HEK293T (cell line): Measurements from ENCODE around the gene KIF25.

Experiments used
- HDGF ChIP-seq: fragments of 450-650 bp; IDR thresholded peaks from 2 replicates; pipeline ENCODE4 v1.6.1; 2017; ENCODE audit warnings: antibody characterized with exemption, borderline replicate concordance
- SP1 ChIP-seq: fragments of 450-650 bp; IDR thresholded peaks from 2 replicates; pipeline ENCODE4 v1.6.1; 2017
- SUZ12 ChIP-seq: fragments of 450-650 bp; IDR thresholded peaks from 2 replicates; pipeline ENCODE4 v1.6.1; 2016; ENCODE audit warnings: mild to moderate bottlenecking
- ZNF384 ChIP-seq: fragments of 450-650 bp; IDR thresholded peaks from 2 replicates; pipeline ENCODE4 v1.6.1; 2016

DNA sequence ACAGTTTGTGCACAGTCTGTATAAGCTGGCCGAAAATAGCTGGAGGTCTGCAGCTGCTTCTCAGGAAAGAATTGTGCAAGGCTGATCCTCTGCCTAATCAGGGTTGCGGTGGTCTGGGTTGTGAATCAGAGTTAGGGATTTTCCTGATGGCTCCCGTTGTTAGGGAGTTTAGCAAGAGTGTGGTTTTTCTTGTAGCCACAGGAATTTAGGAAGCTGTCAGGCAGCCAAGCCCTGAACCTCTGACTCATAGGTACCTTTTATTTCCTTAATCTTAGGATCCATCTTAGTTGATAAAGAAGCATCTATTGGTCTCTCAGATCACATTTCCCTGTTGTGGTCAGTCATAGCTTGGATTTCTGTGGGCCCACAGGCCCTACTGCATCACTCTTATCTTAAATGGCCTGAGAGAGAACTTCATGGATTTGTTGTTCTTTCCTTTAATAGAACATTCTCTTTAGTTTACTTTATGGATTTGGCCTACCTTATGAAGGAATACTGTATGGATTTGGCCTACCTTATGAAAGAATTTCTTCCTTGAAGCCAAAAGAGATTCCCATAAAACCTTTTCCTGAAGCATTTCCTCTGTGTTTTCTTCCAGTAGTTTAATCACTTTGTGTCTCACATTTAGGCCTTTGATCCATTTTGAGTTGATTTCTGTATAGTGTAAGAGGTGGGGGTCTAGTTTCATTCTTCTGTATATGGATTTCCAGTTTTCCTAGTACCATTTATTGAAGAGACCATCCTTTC, 10.3 kb downstream of the KIF25 start:
- no peak for TF ChIP-seq HDGF
- TF ChIP-seq ZNF384 = no peak
- TF ChIP-seq SP1 = no peak
- no peak for TF ChIP-seq SUZ12
